ACC112 (cell line): ENCODE measurements around the gene MAN2B1.
"Not testable (repeated sequence)": the region's sequence is repeated elsewhere in the genome, so short reads cannot be mapped to it uniquely, and the experiment has no call there.

ENCODE experiments used
- H2AFZ ChIP-seq: fragments of 200-600 bp; sonication (generic); one replicate; pipeline ENCODE4 v1.6.0; 2017; ENCODE audit warnings: antibody characterized with exemption, low read length; ENCODE audit not compliant: unreplicated experiment
- H3K27ac ChIP-seq: fragments of 200-600 bp; sonication (generic); 2 replicates; pipeline ENCODE4 v1.5.1; 2014; ENCODE audit warnings: low read depth, mild to moderate bottlenecking, antibody characterized with exemption, low read length, moderate library complexity
- H3K27me3 ChIP-seq: fragments of 200-600 bp; sonication (generic); 2 replicates; pipeline ENCODE4 v1.6.1; 2014; ENCODE audit warnings: mild to moderate bottlenecking, antibody characterized with exemption, low read length, moderate library complexity, mixed read lengths; ENCODE audit not compliant: insufficient read depth
- H3K36me3 ChIP-seq: fragments of 200-600 bp; sonication (generic); 2 replicates; pipeline ENCODE4 v1.6.1; 2016; ENCODE audit warnings: mild to moderate bottlenecking, antibody characterized with exemption, low read length, moderate library complexity, mixed read lengths; ENCODE audit not compliant: insufficient read depth
- H3K4me1 ChIP-seq: fragments of 200-600 bp; sonication (generic); one replicate; pipeline ENCODE4 v1.6.1; 2016; ENCODE audit warnings: low read length, mixed read lengths; ENCODE audit not compliant: insufficient read depth, unreplicated experiment, control insufficient read depth
- H3K4me3 ChIP-seq: fragments of 200-600 bp; sonication (generic); 2 replicates; pipeline ENCODE4 v1.5.1; 2014; ENCODE audit warnings: mild to moderate bottlenecking, low read depth, low read length
- H3K79me2 ChIP-seq: fragments of 200-600 bp; sonication (generic); one replicate; pipeline ENCODE4 v1.6.0; 2016; ENCODE audit warnings: low read length; ENCODE audit not compliant: control insufficient read depth, unreplicated experiment, insufficient read depth

MAN2B1 gene

GRCh38 chr19:12666265-12667048, at the start of gene MAN2B1, which contains the start of gene WDR83:
Gene MAN2B1, minus strand, starts transcription at chr19:12666742. Its CDS starts 41 bp downstream, at chr19:12666701.
Gene WDR83, plus strand, starts transcription at chr19:12666807. Its CDS starts 2,984 bp downstream, at chr19:12669791.
- H3K27me3 ChIP-seq, result no peaks in the 10 kb centered on the region
- H3K4me1 ChIP-seq, result peaks cover 22% of the 10 kb centered on the region
- H3K36me3 ChIP-seq, result no peaks in the 10 kb centered on the region
- peak within 1 kb of the TSS; percentile 97 for H2AFZ ChIP-seq
- H3K4me3 ChIP-seq, result peak within 1 kb of the TSS; percentile 97
- peaks cover 22% of the 10 kb centered on the region for H3K79me2 ChIP-seq
- peak within 1 kb of the TSS; percentile 19; the same call in 1 of the 2 replicates for H3K27ac ChIP-seq

GRCh38 chr19:12715929-12716328, 49.4 kb upstream of the MAN2B1 start:
- H3K79me2 ChIP-seq, result peaks cover 54% of the 10 kb centered on the region
- H3K27me3 ChIP-seq, result no peaks in the 10 kb centered on the region
- H3K4me1 ChIP-seq, result peaks cover 14% of the 10 kb centered on the region
- no peak overlapping the region for H3K4me3 ChIP-seq
- no peak overlapping the region for H3K27ac ChIP-seq
- H3K36me3 ChIP-seq, result no peaks in the 10 kb centered on the region
- no peak overlapping the region for H2AFZ ChIP-seq

DNA sequence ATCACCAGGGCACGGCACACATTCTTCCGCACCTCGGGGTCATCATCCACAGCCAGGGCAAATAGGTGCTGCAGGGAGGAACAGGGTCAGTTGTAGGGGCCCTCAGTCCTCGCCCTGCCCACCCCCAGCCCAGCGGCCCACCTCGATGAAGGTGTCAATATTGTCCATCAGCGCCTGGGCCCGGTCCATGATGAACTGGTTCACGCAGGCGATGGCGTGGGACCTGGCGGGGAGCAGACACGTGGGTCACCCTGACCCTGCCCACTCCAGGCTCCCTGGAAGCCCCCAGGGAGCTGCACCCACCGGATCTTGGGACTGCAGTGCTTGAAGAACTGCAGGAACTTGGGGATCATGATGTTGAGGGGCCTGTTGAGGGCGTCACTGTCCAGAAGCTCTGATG, 48.6 kb upstream of the MAN2B1 start:
- H3K4me3 ChIP-seq, result no peak overlapping the region
- H3K4me1 ChIP-seq, result peaks cover 14% of the 10 kb centered on the region
- no peaks in the 10 kb centered on the region for H3K36me3 ChIP-seq
- H3K79me2 ChIP-seq, result peaks cover 45% of the 10 kb centered on the region
- H2AFZ ChIP-seq, result no peak overlapping the region
- no peaks in the 10 kb centered on the region for H3K27me3 ChIP-seq
- no peak overlapping the region for H3K27ac ChIP-seq

DNA sequence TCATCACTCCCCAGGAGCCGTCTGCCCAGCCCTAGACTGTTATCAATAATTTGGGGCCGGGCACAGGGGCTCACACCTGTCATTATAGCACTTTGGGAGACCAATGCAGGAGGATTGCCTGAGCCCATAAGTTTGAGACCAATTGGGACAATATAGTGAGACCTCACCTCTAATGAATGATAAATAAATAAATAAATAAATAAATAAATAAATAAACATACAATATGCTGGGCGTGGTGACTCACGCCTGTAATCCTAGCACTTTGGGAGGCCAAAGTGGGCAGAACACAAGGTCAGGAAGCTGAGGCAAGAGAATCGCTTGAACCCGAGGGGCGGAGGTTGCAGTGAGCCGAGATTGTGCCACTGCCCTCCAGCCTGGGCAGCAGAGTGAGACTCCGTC, 46.8 kb upstream of the MAN2B1 start:
- not testable (repeated sequence) for H2AFZ ChIP-seq, H3K4me3 ChIP-seq, H3K4me1 ChIP-seq, H3K36me3 ChIP-seq, H3K27me3 ChIP-seq, H3K27ac ChIP-seq
- peaks cover 29% of the 10 kb centered on the region for H3K79me2 ChIP-seq

DNA sequence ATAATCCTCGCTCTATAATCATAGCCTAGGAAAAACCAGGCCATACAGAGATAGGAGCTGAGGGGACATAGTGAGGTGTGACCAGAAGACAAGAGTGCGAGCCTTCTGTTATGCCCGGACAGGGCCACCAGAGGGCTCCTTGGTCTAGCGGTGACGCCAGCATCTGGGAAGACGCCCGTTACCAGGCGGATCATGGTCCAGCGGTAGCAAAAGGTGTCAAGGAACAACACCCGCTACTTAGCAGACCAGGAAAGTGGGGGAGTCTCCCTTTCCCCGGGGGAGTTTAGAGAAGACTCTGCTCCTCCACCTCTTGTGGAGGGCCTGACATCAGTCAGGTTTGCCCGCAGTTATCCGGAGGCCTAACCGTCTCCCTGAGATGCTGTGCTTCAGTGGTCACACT, 45.5 kb upstream of the MAN2B1 start:
- H3K79me2 ChIP-seq, result peaks cover 21% of the 10 kb centered on the region
- H3K27ac ChIP-seq, H3K36me3 ChIP-seq: not testable (repeated sequence)

GRCh38 chr19:12711187-12711586, 44.6 kb upstream of the MAN2B1 start:
- Histone ChIP-seq H3K27me3 (no peaks in the 10 kb centered on the region), H3K4me1 (no peaks in the 10 kb centered on the region), H3K4me3 (no peak overlapping the region), H3K27ac (no peak overlapping the region), H2AFZ (no peak overlapping the region), H3K79me2 (peaks cover 15% of the 10 kb centered on the region), H3K36me3 (0 out of 2 replicates have a peak, but pooled peaks cover 4% of the 10 kb centered on the region)

More for the DNA sequence above, 45.5 kb upstream of the MAN2B1 start:
- H3K4me1 ChIP-seq, H3K4me3 ChIP-seq, H2AFZ ChIP-seq, H3K27me3 ChIP-seq: not testable (repeated sequence)

- no peak overlapping the region for H3K4me3 ChIP-seq
- H3K36me3 ChIP-seq, result 0 out of 2 replicates have a peak, but pooled peaks cover 4% of the 10 kb centered on the region
- H2AFZ ChIP-seq, result no peak overlapping the region
Observed at GRCh38 chr19:12708641-12709040, 42.1 kb upstream of the MAN2B1 start.

DNA sequence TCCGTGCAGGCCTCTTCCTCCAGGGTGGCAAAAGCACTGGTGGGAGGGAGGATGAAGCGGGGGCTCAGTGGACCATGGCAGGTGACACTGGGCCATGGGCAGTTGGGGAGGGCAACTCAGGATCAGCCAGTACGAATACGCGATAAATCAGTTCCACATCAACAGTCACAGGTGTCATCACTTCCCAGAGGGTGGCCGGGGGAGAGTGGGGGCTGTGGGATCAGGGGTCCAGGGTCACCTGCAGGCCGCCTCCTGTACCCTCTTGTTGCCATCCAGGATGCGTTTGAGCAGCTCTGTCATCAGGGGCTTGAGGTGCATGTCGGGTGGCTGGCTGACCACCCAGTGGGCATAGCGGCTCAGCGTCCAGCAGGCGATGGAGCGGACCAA, 39.8 kb upstream of the MAN2B1 start:
- no peaks in the 10 kb centered on the region for H3K4me1 ChIP-seq
- H2AFZ ChIP-seq, result no peak overlapping the region
- H3K27me3 ChIP-seq, result no peaks in the 10 kb centered on the region
- no peak overlapping the region for H3K4me3 ChIP-seq
- 0 out of 2 replicates have a peak, but pooled peaks cover 8% of the 10 kb centered on the region for H3K36me3 ChIP-seq
- H3K27ac ChIP-seq, result no peak overlapping the region
- H3K79me2 ChIP-seq, result no peaks in the 10 kb centered on the region

More at GRCh38 chr19:12708641-12709040, 42.1 kb upstream of the MAN2B1 start:
- H3K4me1 ChIP-seq, result no peaks in the 10 kb centered on the region
- no peak overlapping the region for H3K27ac ChIP-seq
- H3K79me2 ChIP-seq, result no peaks in the 10 kb centered on the region
- H3K27me3 ChIP-seq, result no peaks in the 10 kb centered on the region

- Histone ChIP-seq H3K27ac (no peak overlapping the region), H2AFZ (no peak overlapping the region), H3K4me1 (no peaks in the 10 kb centered on the region), H3K79me2 (no peaks in the 10 kb centered on the region), H3K27me3 (no peaks in the 10 kb centered on the region), H3K36me3 (0 out of 2 replicates have a peak, but pooled peaks cover 8% of the 10 kb centered on the region), H3K4me3 (no peak overlapping the region)
Observed at GRCh38 chr19:12705654-12706331, 39.3 kb upstream of the MAN2B1 start.

- Histone ChIP-seq H3K27ac (no peak overlapping the region), H3K36me3 (0 out of 2 replicates have a peak, but pooled peaks cover 8% of the 10 kb centered on the region), H3K79me2 (no peaks in the 10 kb centered on the region), H3K4me1 (no peaks in the 10 kb centered on the region), H3K27me3 (no peaks in the 10 kb centered on the region), H3K4me3 (no peak overlapping the region), H2AFZ (no peak overlapping the region)
Observed at GRCh38 chr19:12705169-12705568, 38.6 kb upstream of the MAN2B1 start.
